ENCODE data around the gene ADCY2.

ADCY2 gene

GRCh38 chr5:7741415-7742065 lies 345.6 kb downstream of the ADCY2 start:
- no peak for DNase-seq
- TF ChIP-seq GATA1 (IDR thresholded peaks at IDR 0.05; ENCODE audit: low read depth, low read length) (no peak), POLR2A (IDR thresholded peaks at IDR 0.05; ENCODE audit: low read length) (no peak)

- no peak for TF ChIP-seq POLR2A (IDR thresholded peaks at IDR 0.05; ENCODE audit: low read length)
- TF ChIP-seq GATA1 (IDR thresholded peaks at IDR 0.05; ENCODE audit: low read depth, low read length), result no peak
These were observed 346.3 kb downstream of the ADCY2 start for GRCh38 chr5:7742241-7742656.

GRCh38 chr5:7745882-7746610 lies 350.1 kb downstream of the ADCY2 start:
- TF ChIP-seq POLR2A (IDR thresholded peaks at IDR 0.05; ENCODE audit: low read length) (no peak), GATA1 (IDR thresholded peaks at IDR 0.05; ENCODE audit: low read depth, low read length) (no peak)
- peak; percentile 55 to 73 for DNase-seq

More at GRCh38 chr5:7742241-7742656, 346.3 kb downstream of the ADCY2 start:
- DNase-seq, result no peak

GRCh38 chr5:7747728-7748127 lies 351.8 kb downstream of the ADCY2 start:
- DNase-seq, result no peak
- TF ChIP-seq GATA1 (IDR thresholded peaks at IDR 0.05; ENCODE audit: low read depth, low read length), result no peak

GRCh38 chr5:7749626-7750025 lies 353.7 kb downstream of the ADCY2 start:
- no peak for DNase-seq
- TF ChIP-seq POLR2A (IDR thresholded peaks at IDR 0.05; ENCODE audit: low read length), result no peak
- TF ChIP-seq GATA1 (IDR thresholded peaks at IDR 0.05; ENCODE audit: low read depth, low read length), result no peak

GRCh38 chr5:7751874-7752273 lies 355.9 kb downstream of the ADCY2 start:
- no peak for DNase-seq
- TF ChIP-seq GATA1 (IDR thresholded peaks at IDR 0.05; ENCODE audit: low read depth, low read length), result no peak
- TF ChIP-seq POLR2A (IDR thresholded peaks at IDR 0.05; ENCODE audit: low read length), result no peak

GRCh38 chr5:7753181-7753580 lies 357.2 kb downstream of the ADCY2 start:
- TF ChIP-seq GATA1 (IDR thresholded peaks at IDR 0.05; ENCODE audit: low read depth, low read length) (no peak), POLR2A (IDR thresholded peaks at IDR 0.05; ENCODE audit: low read length) (no peak)
- DNase-seq, result no peak

GRCh38 chr5:7753596-7753995 lies 357.7 kb downstream of the ADCY2 start:
- DNase-seq, result no peak
- no peak for TF ChIP-seq POLR2A (IDR thresholded peaks at IDR 0.05; ENCODE audit: low read length)
- TF ChIP-seq GATA1 (IDR thresholded peaks at IDR 0.05; ENCODE audit: low read depth, low read length), result no peak

- TF ChIP-seq GATA1 (IDR thresholded peaks at IDR 0.05; ENCODE audit: low read depth, low read length), result no peak
- no peak for TF ChIP-seq POLR2A (IDR thresholded peaks at IDR 0.05; ENCODE audit: low read length)
- no peak for DNase-seq
These were observed 358.6 kb downstream of the ADCY2 start for GRCh38 chr5:7754490-7754889.

- DNase-seq, result peak; percentile 62 to 71
- TF ChIP-seq GATA1 (IDR thresholded peaks at IDR 0.05; ENCODE audit: low read depth, low read length) (no peak), POLR2A (IDR thresholded peaks at IDR 0.05; ENCODE audit: low read length) (no peak)
These were observed 359.2 kb downstream of the ADCY2 start for GRCh38 chr5:7754997-7755596.

- DNase-seq, result no peak
- TF ChIP-seq GATA1 (IDR thresholded peaks at IDR 0.05; ENCODE audit: low read depth, low read length) (no peak), POLR2A (IDR thresholded peaks at IDR 0.05; ENCODE audit: low read length) (no peak)
These were observed 360.0 kb downstream of the ADCY2 start for GRCh38 chr5:7755958-7756357.

GRCh38 chr5:7756453-7756852 lies 360.5 kb downstream of the ADCY2 start:
- TF ChIP-seq GATA1 (IDR thresholded peaks at IDR 0.05; ENCODE audit: low read depth, low read length), result no peak
- TF ChIP-seq POLR2A (IDR thresholded peaks at IDR 0.05; ENCODE audit: low read length), result no peak
- DNase-seq, result no peak

- TF ChIP-seq POLR2A (IDR thresholded peaks at IDR 0.05; ENCODE audit: low read length) (no peak), GATA1 (IDR thresholded peaks at IDR 0.05; ENCODE audit: low read depth, low read length) (no peak)
These were observed 363.4 kb downstream of the ADCY2 start for GRCh38 chr5:7759257-7759871.

GRCh38 chr5:7759951-7760580 lies 364.1 kb downstream of the ADCY2 start:
- TF ChIP-seq POLR2A (IDR thresholded peaks at IDR 0.05; ENCODE audit: low read length), result no peak
- DNase-seq, result no peak

More at GRCh38 chr5:7759257-7759871, 363.4 kb downstream of the ADCY2 start:
- DNase-seq, result no peak
